Hepatocyte (in vitro differentiated cells): ENCODE data around the gene MCM5. TPM values are rescaled to one million over a fixed set of nuclear protein-coding genes. Genes with fewer than 3 reads are reported as not detected.

Source experiments
- DNase-seq: peaks from one replicate; pipeline ENCODE4 v3.0.0-alpha.2; 2016; ENCODE audit warnings: low spot score
- H2AFZ ChIP-seq: fragments of 200-600 bp; sonication (generic); 2 replicates; pipeline ENCODE4 v1.6.0; 2016; ENCODE audit warnings: antibody characterized with exemption, mild to moderate bottlenecking
- H3K27ac ChIP-seq: fragments of 200-600 bp; sonication (generic); 2 replicates; pipeline ENCODE4 v1.5.1; 2016; ENCODE audit warnings: mild to moderate bottlenecking
- H3K27me3 ChIP-seq: fragments of 200-600 bp; sonication (generic); 2 replicates; pipeline ENCODE4 v1.6.1; 2016
- H3K36me3 ChIP-seq: fragments of 200-600 bp; sonication (generic); replicated peaks from 2 replicates; pipeline ENCODE4 v1.5.1; 2016; ENCODE audit warnings: low read depth; ENCODE audit not compliant: insufficient read depth
- H3K4me1 ChIP-seq: fragments of 200-600 bp; sonication (generic); 2 replicates; pipeline ENCODE4 v1.5.1; 2016; ENCODE audit warnings: mild to moderate bottlenecking, moderate library complexity; ENCODE audit not compliant: insufficient read depth
- H3K4me2 ChIP-seq: fragments of 200-600 bp; sonication (generic); 2 replicates; pipeline ENCODE4 v1.6.0; 2016
- H3K4me3 ChIP-seq: fragments of 200-600 bp; sonication (generic); 2 replicates; pipeline ENCODE4 v1.5.1; 2016; ENCODE audit warnings: mild to moderate bottlenecking
- H3K79me2 ChIP-seq: fragments of 200-600 bp; sonication (generic); 2 replicates; pipeline ENCODE4 v1.6.0; 2017; ENCODE audit warnings: mild to moderate bottlenecking
- H3K9me2 ChIP-seq: fragments of 200-600 bp; sonication (generic); replicated peaks from 2 replicates; pipeline ENCODE4 v1.6.0; 2017; ENCODE audit warnings: mild to moderate bottlenecking; ENCODE audit not compliant: insufficient read depth
- H3K9me3 ChIP-seq: fragments of 200-600 bp; sonication (generic); 2 replicates; pipeline ENCODE4 v1.5.1; 2016; ENCODE audit warnings: low read depth, mild to moderate bottlenecking
- H4K20me1 ChIP-seq: fragments of 200-600 bp; sonication (generic); 2 replicates; pipeline ENCODE4 v1.6.0; 2016; ENCODE audit warnings: mild to moderate bottlenecking; ENCODE audit not compliant: insufficient read depth, poor library complexity, severe bottlenecking
- CTCF ChIP-seq: fragments of 200-600 bp; sonication (generic); IDR thresholded peaks from 2 replicates; pipeline ENCODE4 v1.5.1; 2016; ENCODE audit warnings: antibody characterized with exemption, mild to moderate bottlenecking; ENCODE audit not compliant: poor library complexity
- EZH2 ChIP-seq: fragments of 200-600 bp; sonication (generic); IDR thresholded peaks from 2 replicates; pipeline ENCODE4 v1.6.1; 2016; ENCODE audit warnings: antibody characterized with exemption, mild to moderate bottlenecking, borderline replicate concordance
- EZH2phosphoT487 ChIP-seq: fragments of 200-600 bp; sonication (generic); IDR thresholded peaks from one replicate; pipeline ENCODE4 v1.6.1; 2018; ENCODE audit warnings: antibody characterized with exemption, mild to moderate bottlenecking, low read depth, moderate library complexity; ENCODE audit not compliant: unreplicated experiment, severe bottlenecking
- WGBS: methylation state at CpG from one replicate; pipeline ENCODE4 v1.1.6; 2016; ENCODE audit warnings: low lambda C conversion rate; ENCODE audit errors: missing lambda C conversion rate; 5-methylcytosine and 5-hydroxymethylcytosine counted together
- polyA plus RNA-seq: library from polyadenylated mRNA; unstranded; fragments of >200 nt; fragmentation: Nextera tagmentation; extraction: Ambion mirVana; gene quantifications from 2 replicates; pipeline ENCODE4 v1.2.1, GENCODE V29; 2016
- total RNA-seq: library from RNA; depleted of rRNA; stranded (reverse); fragments of >200 nt; gene quantifications from 2 replicates; pipeline ENCODE4 v1.2.3, GENCODE V29; 2014

Gene MCM5
- total and polyA plus RNA-seq, 2 experiments from 2014 or later: 21.7 to 36.1 TPM

DNA sequence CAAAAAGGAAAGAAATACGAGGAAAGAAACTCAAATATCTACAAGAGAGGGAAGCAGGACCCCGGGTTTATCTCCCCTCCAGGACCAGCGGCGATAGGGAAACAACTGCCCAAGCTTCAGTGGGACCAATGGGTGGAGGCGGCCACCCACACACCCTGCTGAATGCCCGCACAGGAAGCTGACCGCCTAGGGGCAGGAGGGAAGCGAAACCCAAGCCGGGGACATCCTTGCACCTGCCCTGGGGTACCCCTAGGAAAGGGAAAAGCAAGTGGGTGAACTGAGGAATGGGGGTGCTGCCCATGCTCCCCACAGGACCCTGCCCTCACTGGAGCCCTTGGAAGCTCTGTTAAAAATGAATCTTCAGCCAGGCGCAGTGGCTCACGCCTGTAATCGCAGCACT, 46.6 kb upstream of the MCM5 start:
- Histone ChIP-seq H3K36me3 (no peaks in the 10 kb centered on the region), H3K9me2 (no peaks in the 10 kb centered on the region), H3K4me2 (no peak overlapping the region), H3K27ac (no peak overlapping the region), H4K20me1 (no peaks in the 10 kb centered on the region), H2AFZ (no peak overlapping the region), H3K27me3 (no peaks in the 10 kb centered on the region), H3K4me1 (peaks cover 25% of the 10 kb centered on the region), H3K79me2 (no peaks in the 10 kb centered on the region), H3K4me3 (no peak overlapping the region), H3K9me3 (no peaks in the 10 kb centered on the region)
- 87% methylated on average over 12 of the region's 12 CpGs for WGBS
- no peak for DNase-seq
- TF ChIP-seq EZH2: no peak
- no peak for TF ChIP-seq EZH2phosphoT487
- TF ChIP-seq CTCF: no peak

DNA sequence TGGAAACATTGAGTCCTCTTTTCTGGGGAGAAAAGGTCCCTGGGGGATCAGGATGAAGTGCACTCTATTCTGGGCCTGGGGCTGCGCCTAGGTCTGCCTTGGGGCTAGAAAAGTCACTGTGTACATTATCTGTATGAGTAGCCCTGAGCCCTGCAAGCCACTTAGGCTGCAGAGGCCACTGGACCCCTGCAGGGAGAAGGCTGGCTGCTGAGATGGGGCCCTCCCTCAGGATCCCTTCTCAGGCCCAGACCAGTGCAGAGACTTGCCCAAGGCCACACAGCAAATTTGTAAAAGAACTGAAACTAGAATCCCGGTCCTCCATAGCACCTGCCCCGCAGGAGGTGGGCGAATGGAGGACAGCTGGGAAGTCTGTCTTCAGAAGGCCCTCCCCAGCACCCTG, 45.9 kb upstream of the MCM5 start:
- no peak overlapping the region for H2AFZ ChIP-seq
- H3K27ac ChIP-seq: no peak overlapping the region
- no peak overlapping the region for H3K4me3 ChIP-seq
- no peaks in the 10 kb centered on the region for H4K20me1 ChIP-seq
- H3K79me2 ChIP-seq: no peaks in the 10 kb centered on the region
- H3K9me2 ChIP-seq: no peaks in the 10 kb centered on the region
- no peak for DNase-seq
- H3K4me2 ChIP-seq: no peak overlapping the region
- no peaks in the 10 kb centered on the region for H3K36me3 ChIP-seq
- no peaks in the 10 kb centered on the region for H3K9me3 ChIP-seq
- no peak for TF ChIP-seq EZH2
- no peak for TF ChIP-seq CTCF
- no peak for TF ChIP-seq EZH2phosphoT487
- 94% methylated on average over 4 of the region's 4 CpGs for WGBS
- H3K27me3 ChIP-seq: no peaks in the 10 kb centered on the region
- H3K4me1 ChIP-seq: peaks cover 23% of the 10 kb centered on the region

GRCh38 chr22:35357883-35358621, 41.9 kb upstream of the MCM5 start:
- DNase-seq: no peak
- Histone ChIP-seq H3K27ac (no peak overlapping the region), H3K4me2 (no peak overlapping the region), H3K4me1 (peaks cover 4% of the 10 kb centered on the region), H3K9me2 (no peaks in the 10 kb centered on the region), H2AFZ (no peak overlapping the region), H3K79me2 (no peaks in the 10 kb centered on the region), H3K36me3 (no peaks in the 10 kb centered on the region), H3K27me3 (no peaks in the 10 kb centered on the region), H3K9me3 (no peaks in the 10 kb centered on the region), H4K20me1 (no peaks in the 10 kb centered on the region), H3K4me3 (no peak overlapping the region)
- no peak for TF ChIP-seq EZH2phosphoT487
- no peak for TF ChIP-seq EZH2
- no peak for TF ChIP-seq CTCF
- 92% methylated on average over 6 of the region's 6 CpGs for WGBS
